Loucy (cell line): Measurements from ENCODE around the gene SLC5A10.

Experiments used
- EZH2phosphoT487 ChIP-seq: fragments of 200-600 bp; IDR thresholded peaks from 2 replicates; pipeline ENCODE4 v1.6.1; 2018; ENCODE audit warnings: antibody characterized with exemption, mild to moderate bottlenecking, moderate library complexity, borderline replicate concordance
- TF ChIP-seq, protein P1 (sequence below): fragments of 200-600 bp; sonication (generic); conservative IDR thresholded peaks from 2 replicates; pipeline ENCODE4 v1.5.1; 2014; ENCODE audit warnings: mild to moderate bottlenecking, antibody characterized with exemption, low read length

DNA sequence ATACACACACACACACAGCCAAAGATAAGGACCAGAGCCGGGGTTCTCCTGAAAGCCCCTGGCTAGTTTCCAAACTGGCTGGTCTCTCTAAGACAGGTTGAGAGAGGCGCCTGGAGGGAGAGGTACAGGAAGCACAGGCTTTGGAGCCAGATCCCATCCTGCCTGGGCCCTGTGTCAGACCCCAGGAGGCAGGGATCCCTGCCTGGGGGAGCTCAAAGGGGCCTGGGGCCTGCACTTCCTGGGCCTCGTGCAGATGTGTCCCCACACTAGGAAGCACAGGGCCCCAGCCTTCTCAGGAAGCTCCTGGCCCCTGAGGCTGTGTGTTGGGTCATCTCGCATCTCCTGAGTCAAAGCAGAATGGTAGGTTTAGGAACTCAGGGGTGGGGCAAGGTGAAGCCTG is 16.0 kb downstream of the SLC5A10 start:
- TF ChIP-seq, protein P1, sequence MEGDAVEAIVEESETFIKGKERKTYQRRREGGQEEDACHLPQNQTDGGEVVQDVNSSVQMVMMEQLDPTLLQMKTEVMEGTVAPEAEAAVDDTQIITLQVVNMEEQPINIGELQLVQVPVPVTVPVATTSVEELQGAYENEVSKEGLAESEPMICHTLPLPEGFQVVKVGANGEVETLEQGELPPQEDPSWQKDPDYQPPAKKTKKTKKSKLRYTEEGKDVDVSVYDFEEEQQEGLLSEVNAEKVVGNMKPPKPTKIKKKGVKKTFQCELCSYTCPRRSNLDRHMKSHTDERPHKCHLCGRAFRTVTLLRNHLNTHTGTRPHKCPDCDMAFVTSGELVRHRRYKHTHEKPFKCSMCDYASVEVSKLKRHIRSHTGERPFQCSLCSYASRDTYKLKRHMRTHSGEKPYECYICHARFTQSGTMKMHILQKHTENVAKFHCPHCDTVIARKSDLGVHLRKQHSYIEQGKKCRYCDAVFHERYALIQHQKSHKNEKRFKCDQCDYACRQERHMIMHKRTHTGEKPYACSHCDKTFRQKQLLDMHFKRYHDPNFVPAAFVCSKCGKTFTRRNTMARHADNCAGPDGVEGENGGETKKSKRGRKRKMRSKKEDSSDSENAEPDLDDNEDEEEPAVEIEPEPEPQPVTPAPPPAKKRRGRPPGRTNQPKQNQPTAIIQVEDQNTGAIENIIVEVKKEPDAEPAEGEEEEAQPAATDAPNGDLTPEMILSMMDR: no peak
- no peak for TF ChIP-seq EZH2phosphoT487
